GM21367 (cell line): Measurements from ENCODE around the gene DHCR7.

Source experiments
- ATAC-seq: cut with Tn5 transposase; IDR thresholded peaks from one replicate; pipeline ENCODE4 v1.9.1; 2021; ENCODE audit not compliant: unreplicated experiment

The DHCR7 gene

DNA sequence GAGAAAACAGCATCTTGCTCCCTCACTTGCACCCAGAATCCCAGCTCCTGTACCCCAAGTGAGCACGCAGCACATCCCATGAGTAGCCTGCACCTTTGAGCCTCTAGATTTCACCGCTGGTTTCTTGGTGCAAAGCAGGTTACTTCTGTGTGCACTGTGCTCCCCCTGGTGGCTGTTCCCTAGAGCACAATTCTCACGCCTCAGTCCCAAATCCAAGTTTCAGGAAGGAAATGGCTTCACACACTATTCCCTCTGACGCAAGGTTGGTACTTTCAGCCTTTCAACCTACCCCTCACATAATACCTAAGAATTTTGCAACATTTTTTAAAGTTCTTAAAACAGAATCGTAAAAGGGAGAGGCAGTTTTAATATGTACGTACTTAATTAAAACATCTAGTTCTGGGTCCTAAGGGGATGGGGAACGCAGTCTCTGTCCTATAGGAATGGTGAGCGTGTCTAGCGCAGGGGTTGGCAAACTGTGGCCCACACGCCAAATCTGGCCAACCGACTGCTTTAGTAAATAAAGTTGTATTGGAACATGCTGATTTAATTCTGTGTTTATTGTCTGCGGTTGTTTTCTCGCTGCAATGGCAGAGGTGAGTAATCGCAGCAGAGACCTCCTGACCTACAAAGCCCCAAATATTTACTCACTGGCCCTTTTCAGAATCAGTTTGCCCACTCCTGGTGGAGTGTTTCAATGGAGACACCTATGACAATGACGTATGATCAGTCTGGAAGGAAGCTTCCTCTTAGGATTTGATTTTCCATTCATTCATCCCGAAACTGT lies 27.5 kb downstream of the DHCR7 start:
- ATAC-seq: no peak

GRCh38 chr11:71418643-71419042 lies 29.6 kb downstream of the DHCR7 start:
- ATAC-seq: peak; percentile 61

GRCh38 chr11:71414645-71415044 lies 33.5 kb downstream of the DHCR7 start:
- ATAC-seq: no peak

DNA sequence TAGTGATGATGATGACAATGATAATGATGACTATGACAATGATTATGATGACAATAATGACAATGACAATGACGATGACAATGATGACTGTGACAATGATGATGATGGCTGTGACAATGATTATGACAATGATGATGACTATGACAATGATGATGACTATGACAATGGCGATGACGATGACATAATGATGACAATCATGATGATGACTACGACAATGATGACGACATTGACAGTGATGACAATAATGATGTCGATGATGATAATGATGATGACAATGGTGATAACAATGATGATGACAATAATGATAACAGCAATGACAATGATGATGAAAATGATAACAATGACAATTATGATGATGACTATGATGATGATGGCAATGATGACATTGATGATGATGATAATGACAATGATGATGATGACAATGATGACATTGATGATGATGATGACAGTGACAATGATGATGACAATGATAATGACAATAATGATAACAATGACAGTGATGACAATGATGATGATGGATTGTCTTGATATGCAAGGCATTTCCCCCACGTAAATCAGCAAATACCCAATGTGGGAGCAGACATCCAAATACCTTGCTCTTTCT lies 37.7 kb downstream of the DHCR7 start:
- no peak for ATAC-seq

DNA sequence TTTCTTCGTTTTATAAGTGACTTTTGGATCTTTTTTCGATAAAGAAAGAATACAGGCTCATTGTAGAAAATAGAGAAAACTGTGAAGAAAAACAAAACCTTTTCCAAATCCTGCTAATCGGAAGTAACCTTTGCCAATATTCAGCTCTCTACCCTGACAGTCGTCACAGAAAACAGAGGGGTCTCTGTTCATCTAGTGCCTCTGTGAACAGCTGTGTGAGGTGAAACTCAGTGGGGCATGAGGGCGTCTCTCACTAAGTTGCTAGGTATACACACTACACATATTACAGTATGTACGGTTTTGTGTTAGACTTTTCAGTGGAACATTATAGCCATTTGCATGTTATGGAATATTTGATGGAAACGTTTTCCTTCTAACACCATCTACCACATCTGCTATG lies 39.4 kb downstream of the DHCR7 start:
- no peak for ATAC-seq

- ATAC-seq: no peak
Observed at GRCh38 chr11:71407356-71407755, 40.8 kb downstream of the DHCR7 start.

- ATAC-seq: no peak
Observed at GRCh38 chr11:71406681-71407080, 41.5 kb downstream of the DHCR7 start.

- ATAC-seq: no peak
Observed at GRCh38 chr11:71404209-71404608, 44.0 kb downstream of the DHCR7 start.

- no peak for ATAC-seq
Observed at GRCh38 chr11:71402878-71403277, 45.3 kb downstream of the DHCR7 start.

- ATAC-seq: no peak
Observed at GRCh38 chr11:71400216-71400615, 48.0 kb downstream of the DHCR7 start.

DNA sequence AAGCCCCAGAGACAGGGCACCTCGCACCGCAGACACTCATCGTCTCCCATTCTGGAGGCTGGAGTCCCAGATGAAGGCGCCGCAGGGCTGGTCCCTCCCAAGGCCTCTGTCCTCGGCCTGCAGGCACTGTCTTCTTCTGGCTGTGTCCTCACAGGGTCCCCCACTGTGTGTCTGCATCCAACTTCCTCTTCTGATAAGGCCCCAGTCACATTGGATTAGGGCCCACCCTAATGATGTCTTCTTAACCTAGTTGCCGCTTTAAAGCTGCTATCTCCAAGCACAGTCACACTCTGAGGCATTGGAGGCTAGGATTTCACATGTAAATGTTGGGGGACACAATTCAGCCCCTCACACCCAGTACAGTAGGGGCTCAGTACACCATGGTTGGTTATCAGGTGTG lies 48.9 kb downstream of the DHCR7 start:
- ATAC-seq: no peak

DNA sequence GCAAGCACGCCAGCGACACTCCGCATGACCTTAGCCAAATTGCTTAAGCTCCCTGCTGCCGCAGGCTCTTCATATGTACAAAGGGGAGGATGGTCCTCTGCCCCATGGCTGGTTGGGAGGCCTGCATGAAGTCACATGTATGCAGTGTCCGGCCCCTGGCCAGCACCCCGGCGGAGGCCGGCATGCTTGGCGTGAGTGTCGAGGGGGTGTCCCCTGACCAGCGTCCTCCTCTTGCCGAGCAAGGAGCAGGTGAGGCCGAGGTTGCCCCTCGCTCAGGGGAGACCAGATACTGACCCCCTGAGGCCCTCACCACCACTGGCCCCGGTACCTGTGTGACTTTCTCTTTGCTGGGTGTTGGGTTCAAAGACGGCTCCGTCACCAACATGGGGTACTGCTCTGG lies 50.2 kb downstream of the DHCR7 start:
- no peak for ATAC-seq

DNA sequence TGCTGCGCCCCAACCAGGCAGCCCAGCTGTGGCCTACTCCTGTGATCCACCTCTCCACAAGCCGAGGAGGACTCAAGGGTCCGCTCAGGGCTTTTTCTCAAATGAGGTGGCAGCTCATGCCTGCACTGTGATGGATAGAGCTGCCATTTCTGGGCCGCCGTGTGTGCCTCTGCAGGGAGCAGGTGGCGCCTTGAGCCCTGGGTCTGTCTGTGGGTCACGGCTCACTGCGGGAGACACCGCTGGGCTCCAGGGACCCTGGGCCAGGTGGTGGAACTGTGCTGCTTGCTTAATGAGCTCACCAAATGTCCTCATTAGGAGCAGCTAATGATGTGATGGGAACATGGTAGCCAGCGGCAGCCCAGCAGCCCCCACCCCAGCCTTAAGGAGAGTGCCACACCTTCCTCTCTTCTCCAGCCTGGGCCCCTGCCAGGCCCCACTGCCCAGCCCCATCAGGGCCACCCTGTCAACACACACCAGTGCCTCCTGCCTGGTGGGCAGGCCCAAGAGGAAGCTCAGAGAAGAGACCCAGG lies 50.8 kb downstream of the DHCR7 start:
- ATAC-seq: no peak

DNA sequence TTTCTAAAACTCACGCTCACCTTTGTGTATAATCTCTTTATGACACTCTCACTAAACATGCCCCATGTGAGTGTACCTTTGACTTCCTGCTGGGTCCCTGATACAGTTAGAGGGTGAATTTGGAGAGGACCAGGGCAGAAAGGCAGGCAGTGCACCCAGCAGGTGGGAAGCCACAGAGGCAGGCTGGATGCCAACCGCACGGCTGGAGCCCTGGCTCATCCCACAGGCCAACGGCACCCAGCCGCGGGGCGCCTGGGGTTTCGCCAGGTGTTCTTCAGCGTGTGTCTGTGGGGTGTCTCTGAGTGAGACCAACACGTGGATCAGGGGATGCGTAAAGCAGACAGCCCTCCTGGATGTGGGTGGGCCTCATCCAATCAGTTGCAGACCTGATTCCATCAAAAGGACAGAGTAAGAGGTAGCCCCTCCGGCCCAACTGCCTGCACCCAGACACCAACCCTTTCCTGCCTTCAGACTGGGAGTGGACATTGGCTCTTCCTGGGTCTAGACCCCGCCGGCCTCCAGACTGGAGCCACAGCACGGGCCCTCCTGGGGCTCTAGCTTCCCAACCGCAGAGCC lies 51.6 kb downstream of the DHCR7 start:
- ATAC-seq: no peak

GRCh38 chr11:71395774-71396173 lies 52.4 kb downstream of the DHCR7 start:
- ATAC-seq: no peak

GRCh38 chr11:71395263-71395560 lies 53.0 kb downstream of the DHCR7 start:
- no peak for ATAC-seq

DNA sequence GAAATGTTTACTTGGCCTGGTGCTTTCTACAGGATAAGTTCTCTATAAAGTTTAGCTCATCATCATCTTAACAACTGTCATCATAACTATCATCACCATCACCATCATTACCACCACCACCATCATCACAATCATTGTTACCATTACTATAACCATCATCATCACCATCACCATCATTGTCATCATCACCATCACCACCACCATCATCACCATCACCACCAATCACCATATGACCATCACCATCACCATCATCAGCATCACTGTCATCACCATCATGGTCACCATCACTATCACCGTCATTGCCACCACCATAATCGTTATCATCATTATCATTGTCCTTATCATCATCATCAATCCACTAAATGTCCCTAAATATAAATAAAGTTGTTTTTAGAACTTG lies 54.9 kb downstream of the DHCR7 start:
- no peak for ATAC-seq

DNA sequence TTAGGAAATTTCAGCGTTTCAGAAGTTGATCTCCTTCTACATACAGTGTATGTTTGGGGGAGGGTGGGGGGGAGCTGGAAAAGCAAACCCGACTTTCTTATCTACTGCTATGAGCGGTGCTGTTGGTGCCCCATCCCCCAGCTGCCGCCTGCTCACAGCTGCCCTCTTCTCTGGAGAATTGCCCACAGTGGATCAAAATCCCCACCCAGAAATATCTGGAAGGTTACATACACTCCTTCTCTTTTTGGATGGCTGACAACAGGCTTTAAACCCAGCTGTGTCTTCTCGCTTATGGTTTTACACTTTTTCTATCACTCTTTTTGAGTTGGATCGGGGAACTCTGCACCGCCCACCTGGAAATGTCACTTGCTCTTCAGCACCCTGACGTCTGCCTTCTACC lies 56.4 kb downstream of the DHCR7 start:
- ATAC-seq: no peak

DNA sequence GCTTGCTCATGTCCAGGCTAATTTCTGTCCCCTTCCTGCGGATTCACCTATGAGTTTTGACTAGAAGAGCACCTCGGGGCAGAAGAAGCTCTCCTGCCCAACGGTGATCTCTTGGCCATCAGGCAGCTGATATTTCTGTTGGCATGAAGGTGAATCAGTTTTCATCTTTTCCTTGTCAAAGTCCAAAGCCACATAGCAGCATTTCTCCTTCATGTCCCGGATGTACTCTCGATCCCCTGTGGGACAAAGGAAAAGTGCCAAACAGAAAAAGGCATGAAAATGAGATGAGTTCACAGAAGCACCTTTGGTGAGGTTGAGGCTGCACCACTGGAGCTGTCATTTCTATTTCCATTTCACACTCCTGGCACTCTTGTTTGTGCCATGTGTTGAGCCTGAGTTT lies 56.8 kb downstream of the DHCR7 start:
- ATAC-seq: no peak

GRCh38 chr11:71388637-71389235 lies 59.5 kb downstream of the DHCR7 start:
- ATAC-seq: no peak

GRCh38 chr11:71387784-71388636 lies 60.2 kb downstream of the DHCR7 start:
- ATAC-seq: no peak
